Skeletal muscle satellite cell (primary cell): ENCODE data around the gene SURF1.

Experiments
- H3K27me3 ChIP-seq: 2 replicates; pipeline ENCODE4 v1.7.0; 2013; ENCODE audit warnings: low read length; ENCODE audit not compliant: control insufficient read depth, insufficient read depth
- H3K36me3 ChIP-seq: 2 replicates; pipeline ENCODE4 v1.7.0; 2013; ENCODE audit warnings: mild to moderate bottlenecking, control low read depth, low read length; ENCODE audit not compliant: insufficient read depth
- H3K4me1 ChIP-seq: 2 replicates; pipeline ENCODE4 v1.7.0; 2013; ENCODE audit warnings: low read length; ENCODE audit not compliant: control insufficient read depth, insufficient read depth
- H3K4me2 ChIP-seq: 2 replicates; pipeline ENCODE4 v1.7.0; 2013; ENCODE audit warnings: mild to moderate bottlenecking, low read length
- H3K4me3 ChIP-seq: 2 replicates; pipeline ENCODE4 v1.7.0; 2013; ENCODE audit warnings: low read length
- H3K9ac ChIP-seq: 2 replicates; pipeline ENCODE4 v1.7.0; 2013; ENCODE audit warnings: mild to moderate bottlenecking, low read depth, low read length, moderate library complexity
- H3K9me3 ChIP-seq: replicated peaks from 2 replicates; pipeline ENCODE4 v1.7.0; 2013; ENCODE audit warnings: mild to moderate bottlenecking, control low read depth, low read length

Gene SURF1

DNA sequence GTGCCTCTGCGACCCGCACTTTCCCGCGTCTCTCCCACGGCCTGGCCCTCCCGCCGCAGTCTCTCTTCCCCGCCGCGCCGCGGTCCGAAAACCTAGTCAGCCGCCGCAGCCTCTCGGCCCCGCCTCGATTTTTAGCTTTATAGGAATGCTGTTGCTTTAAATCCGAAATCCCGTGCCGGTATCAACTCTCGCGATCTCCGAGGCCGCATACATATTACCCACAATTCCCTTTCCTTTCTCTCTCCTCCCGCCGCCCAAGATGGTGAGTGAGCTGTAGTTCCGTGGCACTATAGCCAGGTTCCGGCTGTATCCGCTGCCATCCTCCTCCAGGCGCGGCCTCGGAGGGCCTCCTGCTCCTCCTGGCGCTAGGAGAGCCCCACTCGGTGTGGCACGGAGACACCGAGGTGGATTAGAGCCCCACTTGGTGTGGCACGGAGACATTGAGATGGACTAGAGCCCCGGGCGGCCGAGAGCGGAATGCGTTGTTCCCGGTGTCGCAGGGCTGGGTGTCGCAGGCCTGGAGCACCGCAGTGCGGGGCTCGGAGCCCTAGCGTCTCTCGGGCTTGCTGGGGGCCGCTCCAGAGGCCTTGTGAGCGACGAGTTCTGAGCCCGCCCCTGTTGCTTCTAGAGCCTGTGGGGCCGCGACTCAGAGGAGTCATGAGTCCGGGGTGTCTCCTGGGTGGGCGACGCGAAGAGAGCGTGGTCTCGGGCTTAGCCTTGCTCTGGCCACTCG lies 8.1 kb downstream of the SURF1 start, which contains the start of the genes MED22 and RPL7A:
TSS of gene MED22 (minus strand) at position 147 of the 733 bp plus-strand sequence. CDS start 1,469 bp downstream, outside the sequence.
TSS of gene RPL7A (plus strand) at position 234 of the 733 bp plus-strand sequence. CDS start at position 260, 26 bp downstream.
- H3K4me1 ChIP-seq, result peaks cover 22% of the 10 kb centered on the region
- no peaks in the 10 kb centered on the region for H3K27me3 ChIP-seq
- H3K36me3 ChIP-seq, result peaks cover 83% of the 10 kb centered on the region
- H3K4me2 ChIP-seq, result peak within 1 kb of the TSS; percentile 99
- H3K4me3 ChIP-seq, result peak within 1 kb of the TSS; percentile 100
- peak within 1 kb of the TSS; percentile 100 for H3K9ac ChIP-seq
- H3K9me3 ChIP-seq, result no peaks in the 10 kb centered on the region

DNA sequence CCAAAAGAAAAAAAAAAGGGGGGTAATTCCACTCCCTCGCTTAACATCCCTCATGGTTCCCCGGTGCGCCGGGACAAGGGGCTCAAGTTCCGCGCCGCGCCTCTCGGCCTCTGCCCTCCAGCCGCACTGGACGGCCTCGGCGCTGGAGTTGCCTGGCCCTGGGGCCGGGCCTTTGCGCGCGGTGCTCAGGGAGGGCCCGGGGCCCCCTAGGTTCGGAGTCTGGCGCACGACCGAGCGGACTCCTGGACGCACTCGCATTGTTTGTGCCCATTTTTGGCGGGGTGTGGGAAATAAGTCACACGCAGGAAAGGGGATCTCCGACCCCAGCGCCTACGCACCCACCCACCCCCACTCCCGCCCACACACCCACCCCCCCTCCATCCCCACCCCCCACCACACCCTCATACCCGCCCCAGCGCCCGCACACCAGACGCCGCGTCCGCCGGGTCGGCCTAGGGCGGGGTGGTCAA lies 8.7 kb downstream of the SURF1 start:
- peak overlapping the region; percentile 100 for H3K4me3 ChIP-seq

DNA sequence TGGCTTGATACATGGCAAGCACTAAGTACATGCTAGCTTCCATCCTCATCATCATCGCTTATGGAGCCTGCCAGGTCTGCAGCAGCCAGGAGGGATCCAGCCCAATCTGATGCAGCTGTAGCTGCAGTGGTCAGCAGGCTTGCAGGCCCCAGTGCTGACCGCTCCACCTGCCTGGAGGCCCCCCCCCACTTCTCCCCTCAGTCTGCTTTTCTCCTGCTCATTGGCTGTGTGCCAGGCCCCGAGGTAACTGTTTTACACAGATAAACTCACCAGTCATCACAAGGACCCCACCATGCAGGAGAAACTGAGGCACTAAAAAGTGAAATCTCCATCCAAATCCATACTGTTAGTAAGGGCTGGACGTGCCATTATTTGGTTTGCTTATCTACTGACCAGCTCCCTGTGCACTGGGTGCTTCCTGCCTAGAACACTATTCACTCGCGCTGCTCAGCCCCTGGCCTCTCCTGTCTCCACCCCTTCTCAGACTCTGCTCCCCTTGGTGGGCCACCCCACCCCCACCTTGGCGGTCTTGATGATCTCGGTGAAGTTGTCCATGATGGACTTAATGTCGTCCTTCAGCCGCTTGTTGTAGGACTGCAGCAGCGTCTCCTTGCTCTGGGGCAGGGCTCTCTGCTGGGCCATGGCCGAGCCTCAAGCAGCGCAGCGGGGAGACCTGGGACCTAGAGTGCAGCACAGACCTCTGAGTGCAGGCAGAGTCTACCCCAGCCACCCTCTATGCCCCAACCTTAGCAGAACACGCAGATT lies 10.1 kb downstream of the SURF1 start:
- Histone ChIP-seq H3K9me3 (no peaks in the 10 kb centered on the region), H3K4me1 (peaks cover 22% of the 10 kb centered on the region), H3K27me3 (no peaks in the 10 kb centered on the region), H3K36me3 (peaks cover 79% of the 10 kb centered on the region), H3K4me3 (peak overlapping the region; percentile 100), H3K4me2 (peak overlapping the region; percentile 98), H3K9ac (peak overlapping the region; percentile 100)

More for the DNA sequence above, 8.7 kb downstream of the SURF1 start:
- H3K9me3 ChIP-seq, result no peaks in the 10 kb centered on the region
- peak overlapping the region; percentile 100 for H3K9ac ChIP-seq
- peak overlapping the region; percentile 98 for H3K4me2 ChIP-seq
- H3K4me1 ChIP-seq, result peaks cover 22% of the 10 kb centered on the region
- H3K36me3 ChIP-seq, result peaks cover 80% of the 10 kb centered on the region
- no peaks in the 10 kb centered on the region for H3K27me3 ChIP-seq

DNA sequence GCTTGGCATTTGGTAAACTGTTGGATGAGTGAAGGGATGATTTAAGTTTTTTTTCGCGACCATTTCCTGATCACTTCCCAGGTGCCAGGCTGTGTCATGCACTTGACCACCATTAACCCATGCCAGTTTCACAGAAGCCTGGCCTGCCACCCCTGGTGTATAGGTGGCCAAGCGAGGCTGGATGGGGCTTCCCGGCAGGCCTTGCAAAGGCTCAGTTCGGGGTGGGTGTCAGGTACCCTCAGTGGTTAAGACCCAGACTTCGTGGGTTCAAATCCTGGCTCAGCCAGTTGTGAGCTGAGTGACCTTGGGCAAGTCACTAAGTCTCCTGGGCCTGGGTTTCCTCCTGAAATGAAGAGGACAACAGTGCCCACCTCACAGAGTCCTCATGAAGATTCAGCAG lies 10.7 kb downstream of the SURF1 start:
- H3K4me1 ChIP-seq, result peaks cover 22% of the 10 kb centered on the region
- H3K4me2 ChIP-seq, result no peak overlapping the region
- no peaks in the 10 kb centered on the region for H3K9me3 ChIP-seq
- no peak overlapping the region for H3K9ac ChIP-seq
- no peak overlapping the region for H3K4me3 ChIP-seq
- H3K36me3 ChIP-seq, result peaks cover 79% of the 10 kb centered on the region
- no peaks in the 10 kb centered on the region for H3K27me3 ChIP-seq

DNA sequence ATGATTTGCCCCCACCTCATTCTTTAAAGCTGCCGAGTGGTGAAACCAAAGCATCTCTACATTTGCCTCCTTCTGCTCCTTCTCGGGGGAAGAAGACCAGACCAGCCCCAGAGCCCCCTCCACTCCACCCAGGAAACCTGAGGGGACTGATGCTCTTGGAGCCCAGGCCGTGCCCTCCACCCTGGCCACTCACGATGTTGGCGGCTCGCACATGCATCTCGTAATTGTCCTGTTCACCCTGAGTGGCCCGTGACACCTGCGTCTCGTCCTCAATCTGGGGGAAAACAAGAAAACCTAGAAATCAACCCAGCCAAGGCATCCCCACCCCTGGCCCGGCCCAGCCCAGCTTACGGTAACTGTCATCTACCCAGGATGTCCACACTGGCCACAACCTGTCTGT lies 11.3 kb downstream of the SURF1 start:
- Histone ChIP-seq H3K4me1 (peaks cover 20% of the 10 kb centered on the region), H3K27me3 (no peaks in the 10 kb centered on the region), H3K4me3 (no peak overlapping the region), H3K9me3 (no peaks in the 10 kb centered on the region), H3K9ac (no peak overlapping the region), H3K4me2 (no peak overlapping the region), H3K36me3 (peaks cover 79% of the 10 kb centered on the region)

DNA sequence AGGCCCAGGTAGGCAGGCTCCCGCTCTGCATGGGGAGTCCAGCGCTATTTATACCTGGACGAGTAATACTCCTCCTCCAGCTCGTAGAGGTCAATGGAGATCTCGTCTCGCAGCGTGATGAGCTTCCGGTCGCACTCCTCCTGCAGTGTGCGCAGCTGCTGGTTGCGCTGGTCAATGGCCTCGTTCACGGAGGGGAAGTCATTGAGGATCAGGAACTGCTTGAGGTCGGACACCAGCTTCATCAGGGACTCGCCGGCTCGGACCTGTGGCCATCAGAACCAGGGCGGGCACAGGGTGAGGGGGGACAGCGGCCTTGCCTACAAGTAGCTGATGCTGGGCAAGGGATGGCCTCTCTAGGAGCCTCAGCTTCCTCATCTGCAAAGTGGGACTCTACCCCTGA lies 12.2 kb downstream of the SURF1 start:
- Histone ChIP-seq H3K9me3 (no peaks in the 10 kb centered on the region), H3K36me3 (peaks cover 75% of the 10 kb centered on the region), H3K27me3 (no peaks in the 10 kb centered on the region), H3K4me1 (peaks cover 10% of the 10 kb centered on the region), H3K4me3 (no peak overlapping the region), H3K4me2 (no peak overlapping the region), H3K9ac (no peak overlapping the region)

DNA sequence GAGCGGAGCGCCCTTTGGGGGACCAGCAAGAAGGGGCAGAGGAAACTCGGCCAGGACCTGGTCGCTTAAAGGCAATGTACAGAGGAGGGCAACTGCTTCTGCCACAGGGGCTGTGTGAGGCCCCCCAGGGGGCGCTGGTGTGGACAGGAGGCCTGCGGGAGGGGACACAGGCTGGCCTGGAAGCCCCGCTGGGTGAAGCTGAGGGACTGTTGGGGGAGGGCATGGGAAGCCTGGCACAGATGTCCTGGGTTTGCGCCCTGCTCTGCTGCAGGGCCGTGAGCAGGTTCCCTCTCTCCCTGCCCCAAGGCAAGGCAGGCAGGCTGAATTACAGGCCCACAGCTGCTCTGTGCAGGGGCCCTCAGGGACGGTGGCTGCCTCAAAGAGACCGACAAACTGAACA lies 13.7 kb downstream of the SURF1 start:
- Histone ChIP-seq H3K4me1 (peaks cover 10% of the 10 kb centered on the region), H3K27me3 (no peaks in the 10 kb centered on the region), H3K4me3 (no peak overlapping the region), H3K4me2 (no peak overlapping the region), H3K9me3 (no peaks in the 10 kb centered on the region), H3K9ac (no peak overlapping the region), H3K36me3 (peaks cover 68% of the 10 kb centered on the region)

DNA sequence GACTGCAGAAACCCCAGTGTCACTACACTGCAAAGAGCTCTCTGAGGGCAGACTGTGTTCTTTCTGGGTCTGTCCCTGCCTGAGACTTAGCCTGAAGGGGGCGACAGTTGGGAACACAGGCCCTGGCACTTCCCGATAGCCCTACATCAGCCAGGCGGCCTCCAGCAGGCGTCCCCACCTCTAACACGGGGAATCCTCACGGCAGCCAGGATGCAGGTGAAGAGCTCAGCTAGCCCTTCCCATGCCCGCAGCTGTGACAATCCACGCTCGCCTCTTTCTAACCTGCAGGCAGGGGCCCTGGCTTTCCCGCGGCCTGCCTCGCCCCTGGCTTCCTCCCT lies 14.2 kb downstream of the SURF1 start:
- H3K4me2 ChIP-seq, result no peak overlapping the region
- peaks cover 68% of the 10 kb centered on the region for H3K36me3 ChIP-seq
- no peaks in the 10 kb centered on the region for H3K27me3 ChIP-seq
- H3K4me1 ChIP-seq, result peaks cover 10% of the 10 kb centered on the region
- no peaks in the 10 kb centered on the region for H3K9me3 ChIP-seq
- H3K9ac ChIP-seq, result no peak overlapping the region
- no peak overlapping the region for H3K4me3 ChIP-seq

DNA sequence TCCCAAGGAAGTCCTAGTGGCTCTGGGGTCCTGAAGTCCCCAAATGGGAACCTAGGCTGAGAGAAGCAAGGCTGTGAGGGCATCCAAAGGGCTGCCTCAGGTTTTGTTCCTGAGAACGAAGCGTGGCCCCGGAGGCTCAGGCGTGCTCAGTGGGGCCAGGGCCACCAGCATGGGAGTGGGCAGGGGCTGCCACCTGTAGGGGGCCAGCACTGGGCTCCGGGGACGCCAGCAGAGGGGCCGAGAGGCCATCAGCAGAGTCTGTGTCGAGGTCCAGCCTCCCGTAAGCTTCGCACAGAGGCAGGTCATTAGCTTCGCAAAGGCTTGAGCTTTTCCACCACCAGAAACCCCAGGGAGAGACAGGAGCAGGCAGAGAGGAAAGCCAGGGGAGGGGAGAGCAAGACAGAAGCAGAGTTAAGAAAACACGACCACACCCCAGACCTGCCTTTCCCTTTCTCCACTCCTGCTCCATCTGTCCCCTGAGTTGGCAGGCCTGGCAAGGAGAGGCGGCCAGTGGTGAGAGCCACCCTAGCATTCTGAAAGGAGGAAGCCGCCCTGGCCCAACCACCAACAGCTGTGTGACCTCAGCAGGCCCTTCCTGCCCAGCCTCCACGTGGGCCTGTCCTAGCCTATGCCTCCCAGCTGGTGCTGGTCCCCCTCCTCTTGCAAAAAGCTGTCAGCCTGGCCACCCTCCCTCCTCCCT lies 14.8 kb downstream of the SURF1 start:
- Histone ChIP-seq H3K9me3 (no peaks in the 10 kb centered on the region), H3K36me3 (peaks cover 68% of the 10 kb centered on the region), H3K4me3 (no peak overlapping the region), H3K4me2 (no peak overlapping the region), H3K27me3 (no peaks in the 10 kb centered on the region), H3K4me1 (peaks cover 7% of the 10 kb centered on the region), H3K9ac (no peak overlapping the region)

DNA sequence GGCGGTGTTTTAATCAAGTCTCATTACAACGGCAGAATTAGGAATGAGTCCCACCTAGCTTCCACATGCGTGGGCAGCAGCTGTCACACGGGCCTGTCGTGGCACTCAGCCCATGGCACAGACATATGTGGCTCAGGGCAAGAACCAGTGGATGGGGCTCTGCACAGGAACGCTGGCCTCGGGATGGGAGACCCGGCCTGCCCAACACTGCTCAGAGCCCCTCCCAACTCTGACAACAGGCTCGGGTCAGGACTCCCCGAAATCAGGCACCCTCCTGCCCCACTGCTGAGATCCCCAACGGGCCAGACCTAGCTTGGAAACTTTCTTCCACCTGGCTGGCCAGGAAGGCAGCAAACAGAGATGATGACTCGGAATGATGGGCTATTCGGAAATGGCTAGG lies 15.4 kb downstream of the SURF1 start:
- no peaks in the 10 kb centered on the region for H3K27me3 ChIP-seq
- H3K9me3 ChIP-seq, result no peaks in the 10 kb centered on the region
- peaks cover 62% of the 10 kb centered on the region for H3K36me3 ChIP-seq
- H3K4me1 ChIP-seq, result peaks cover 6% of the 10 kb centered on the region
- H3K9ac ChIP-seq, result no peak overlapping the region
- H3K4me3 ChIP-seq, result no peak overlapping the region
- no peak overlapping the region for H3K4me2 ChIP-seq

DNA sequence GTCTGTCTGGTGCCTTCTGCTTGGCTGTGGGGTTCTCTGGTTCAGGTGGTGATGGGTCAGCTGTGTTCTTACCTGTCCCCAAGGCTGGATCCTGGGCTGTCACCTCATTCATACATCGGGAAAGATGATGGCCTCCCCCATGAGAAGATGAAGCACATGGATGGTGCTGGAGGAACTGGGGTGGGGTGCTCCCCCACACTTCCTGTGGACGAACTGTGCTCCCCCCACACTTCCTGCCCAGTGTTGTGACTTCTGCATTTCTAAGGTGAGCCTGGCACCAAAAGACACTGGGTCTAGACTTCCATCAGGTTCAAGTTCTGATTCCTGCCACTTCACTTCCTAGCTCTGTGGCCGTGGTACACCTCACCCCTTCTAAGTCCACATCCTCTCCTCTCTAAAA lies 16.0 kb downstream of the SURF1 start:
- Histone ChIP-seq H3K36me3 (peaks cover 56% of the 10 kb centered on the region), H3K4me1 (peaks cover 6% of the 10 kb centered on the region)

More for the DNA sequence above, 16.0 kb downstream of the SURF1 start:
- Histone ChIP-seq H3K27me3 (no peaks in the 10 kb centered on the region), H3K9ac (no peak overlapping the region), H3K9me3 (no peaks in the 10 kb centered on the region), H3K4me2 (no peak overlapping the region), H3K4me3 (no peak overlapping the region)
